ENCODE measurements around the gene IL4.

The IL4 gene

GRCh38 chr5:132704875-132705274 is 31.1 kb downstream of the IL4 start:
- no peak for DNase-seq

GRCh38 chr5:132708645-132709044 is 34.9 kb downstream of the IL4 start:
- no peak for DNase-seq

- DNase-seq = no peak
Observed at GRCh38 chr5:132714456-132715307, 40.9 kb downstream of the IL4 start.

- no peak for DNase-seq
Observed at GRCh38 chr5:132718544-132719312, 44.9 kb downstream of the IL4 start.

GRCh38 chr5:132725745-132726144 is 52.0 kb downstream of the IL4 start:
- no peak for DNase-seq

GRCh38 chr5:132729896-132730295 is 56.1 kb downstream of the IL4 start:
- DNase-seq = no peak

All from activated CD4-positive, CD25-positive, alpha-beta regulatory T cell (primary cell).